SK-N-SH (cell line): ENCODE measurements around the gene LIN7A. TPM values are rescaled to one million over a fixed set of nuclear protein-coding genes. Genes with fewer than 3 reads are reported as not detected.

ENCODE experiments used
- CTCF ChIA-PET: fragments of 300-600, 350-600 bp; formaldehyde crosslinking; extraction: SDS; loops from one replicate; lab custom pipeline; 2021; lab: Yijun Ruan, JAX
- POLR2A ChIA-PET: fragments of 350-600 bp; sonication (Branson Sonifier 250); formaldehyde crosslinking; extraction: SDS; loops from one replicate; lab custom pipeline; 2020; ENCODE audit warnings: antibody characterized with exemption, inconsistent platforms; lab: Yijun Ruan, JAX
- DNase-seq: peaks from one replicate; pipeline ENCODE4 v3.0.0; 2012
- H2AFZ ChIP-seq: fragments of 200-600 bp; sonication (generic); 2 replicates; pipeline ENCODE4 v1.8.1; 2016; ENCODE audit warnings: antibody characterized with exemption, mild to moderate bottlenecking, low read depth
- H3F3A ChIP-seq: fragments of 200-600 bp; sonication (generic); replicated peaks from 2 replicates; pipeline ENCODE3; 2016; ENCODE audit warnings: antibody characterized with exemption, mild to moderate bottlenecking; ENCODE audit not compliant: insufficient read depth
- H3K27ac ChIP-seq, 2 experiments: fragments of 200-500 bp in 1 of 2; fragments of 200-600 bp in 1 of 2; sonication (Bioruptor generic) in 1 of 2; sonication (generic), shearing (Covaris generic) in 1 of 2; 2 replicates each; pipeline versions ENCODE4 v1.5.1 to v1.6.1; 2014 to 2016; ENCODE audit warnings: low read depth in 2 of 2, inconsistent platforms in 1 of 2, low read length in 1 of 2, mild to moderate bottlenecking in 1 of 2, mixed read lengths in 1 of 2
- H3K27me3 ChIP-seq: fragments of 200-600 bp; sonication (generic), shearing (Covaris generic); 2 replicates; pipeline ENCODE4 v1.6.1; 2016; ENCODE audit warnings: mixed run types; ENCODE audit not compliant: insufficient read depth
- H3K36me3 ChIP-seq, 2 experiments: fragments of 200-500 bp in 1 of 2; fragments of 200-600 bp in 1 of 2; sonication (Bioruptor generic) in 1 of 2; sonication (generic) in 1 of 2; replicated peaks in 1 of 2; 2 replicates each; pipeline versions ENCODE3 to v1.5.1; 2014 to 2016; ENCODE audit warnings: low read length in 1 of 2, mild to moderate bottlenecking in 1 of 2; ENCODE audit not compliant: insufficient read depth in 2 of 2, control insufficient read depth in 1 of 2
- H3K4me1 ChIP-seq, 2 experiments: fragments of 200-500 bp in 1 of 2; fragments of 200-600 bp in 1 of 2; sonication (Bioruptor generic) in 1 of 2; sonication (generic), shearing (Covaris generic) in 1 of 2; 2 replicates each; pipeline versions ENCODE4 v1.5.1 to v1.6.1; 2014 to 2016; ENCODE audit warnings: low read depth in 1 of 2, low read length in 1 of 2, mixed run types in 1 of 2; ENCODE audit not compliant: insufficient read depth in 2 of 2, control insufficient read depth in 1 of 2
- H3K4me2 ChIP-seq: fragments of 200-600 bp; sonication (generic), shearing (Covaris generic); 2 replicates; pipeline ENCODE4 v1.6.1; 2017; ENCODE audit warnings: mixed run types
- H3K4me3 ChIP-seq, 2 experiments: fragments of 200-500 bp in 1 of 2; fragments of 200-600 bp in 1 of 2; sonication (Bioruptor generic) in 1 of 2; sonication (generic), shearing (Covaris generic) in 1 of 2; 2 replicates each; pipeline versions ENCODE4 v1.5.1 to v1.8.1; 2014 to 2016; ENCODE audit warnings: low read depth in 2 of 2, inconsistent platforms in 1 of 2, low read length in 1 of 2, mild to moderate bottlenecking in 1 of 2, mixed read lengths in 1 of 2, moderate library complexity in 1 of 2
- H3K79me2 ChIP-seq: fragments of 200-600 bp; sonication (generic); 2 replicates; pipeline ENCODE4 v1.8.1; 2017; ENCODE audit warnings: mild to moderate bottlenecking; ENCODE audit not compliant: insufficient read depth
- H3K9ac ChIP-seq: fragments of 200-600 bp; sonication (generic); 2 replicates; pipeline ENCODE4 v1.6.1; 2017; ENCODE audit warnings: mixed run types
- H3K9me2 ChIP-seq: fragments of 200-600 bp; sonication (generic); 2 replicates; pipeline ENCODE4 v1.6.1; 2017; ENCODE audit warnings: mixed run types
- H3K9me3 ChIP-seq: fragments of 200-600 bp; sonication (generic); 2 replicates; pipeline ENCODE4 v1.6.1; 2017; ENCODE audit warnings: mixed run types, mild to moderate bottlenecking, moderate library complexity
- H4K20me1 ChIP-seq: fragments of 200-600 bp; sonication (generic); 2 replicates; pipeline ENCODE4 v1.6.1; 2017; ENCODE audit warnings: mild to moderate bottlenecking, mixed run types; ENCODE audit not compliant: insufficient read depth
- CHD2 ChIP-seq: fragments of 150-350 bp; IDR thresholded peaks from 2 replicates; pipeline ENCODE4 v1.6.1; 2018; ENCODE audit warnings: low read length; ENCODE audit not compliant: partially characterized antibody
- ELF1 ChIP-seq: IDR thresholded peaks from 2 replicates; pipeline ENCODE4 v1.4.0; 2012
- EZH2phosphoT487 ChIP-seq: fragments of 200-600 bp; sonication (generic); IDR thresholded peaks from 2 replicates; pipeline ENCODE4 v1.6.1; 2017; ENCODE audit warnings: low read depth, mixed run types, mild to moderate bottlenecking, antibody characterized with exemption, moderate library complexity, borderline replicate concordance
- FOXJ3 ChIP-seq: sonication (generic); formaldehyde crosslinking; IDR thresholded peaks from 2 replicates; pipeline ENCODE4 v1.5.1; 2020; ENCODE audit warnings: mild to moderate bottlenecking, missing genetic modification reagents
- FOXM1 ChIP-seq: IDR thresholded peaks from 2 replicates; pipeline ENCODE4 v1.4.0; 2012; ENCODE audit warnings: low read depth, mild to moderate bottlenecking
- GABPA ChIP-seq: IDR thresholded peaks from 2 replicates; pipeline ENCODE4 v1.4.0; 2012; ENCODE audit warnings: low read depth, mild to moderate bottlenecking
- JUND ChIP-seq: IDR thresholded peaks from 2 replicates; pipeline ENCODE4 v1.4.0; 2012
- MXI1 ChIP-seq: IDR thresholded peaks from 2 replicates; pipeline ENCODE4 v1.6.1; 2012; ENCODE audit warnings: mild to moderate bottlenecking, low read depth, low read length, improper control_type of control experiment
- NFIC ChIP-seq: IDR thresholded peaks from 2 replicates; pipeline ENCODE4 v1.4.0; 2012; ENCODE audit warnings: borderline replicate concordance
- RCOR1 ChIP-seq: fragments of 150-350 bp; IDR thresholded peaks from 2 replicates; pipeline ENCODE4 v1.6.1; 2017; ENCODE audit warnings: antibody characterized with exemption, low read length
- RFX5 ChIP-seq: IDR thresholded peaks from 2 replicates; pipeline ENCODE4 v1.6.1; 2012; ENCODE audit warnings: mild to moderate bottlenecking, improper control_type of control experiment, low read length
- SMC3 ChIP-seq: IDR thresholded peaks from 2 replicates; pipeline ENCODE4 v1.6.1; 2012; ENCODE audit warnings: low read depth, low read length, improper control_type of control experiment
- TCF12 ChIP-seq: IDR thresholded peaks from 2 replicates; pipeline ENCODE4 v1.4.0; 2012
- TEAD4 ChIP-seq: IDR thresholded peaks from 2 replicates; pipeline ENCODE4 v1.4.0; 2012; ENCODE audit warnings: mild to moderate bottlenecking, borderline replicate concordance; ENCODE audit not compliant: insufficient read depth
- YY1 ChIP-seq: IDR thresholded peaks from 2 replicates; pipeline ENCODE4 v1.4.0; 2012; ENCODE audit warnings: low read depth, mild to moderate bottlenecking
- WGBS: methylation state at CpG from one replicate; pipeline ENCODE4 v1.1.6; 2017; ENCODE audit warnings: low lambda C conversion rate; 5-methylcytosine and 5-hydroxymethylcytosine counted together
- polyA plus RNA-seq, 3 experiments: library from polyadenylated mRNA; depleted of rRNA; stranded (reverse); fragments of >200 nt; gene quantifications; 2 replicates each; pipeline ENCODE4 v1.2.3, GENCODE V29; 2012
- TF ChIP-seq, protein P1 (sequence below): fragments of 150-350 bp; IDR thresholded peaks from 2 replicates; pipeline ENCODE4 v1.6.1; 2017; ENCODE audit warnings: antibody characterized with exemption, low read length, low read depth, borderline replicate concordance
- TF ChIP-seq, protein P2 (sequence below): IDR thresholded peaks from 2 replicates; pipeline ENCODE4 v1.4.0; 2012; ENCODE audit warnings: low read depth, borderline replicate concordance
- TF ChIP-seq, protein P3 (sequence below): IDR thresholded peaks from 2 replicates; pipeline ENCODE4 v1.6.1; 2012; ENCODE audit warnings: mild to moderate bottlenecking, low read depth, low read length, moderate library complexity
- TF ChIP-seq, protein P4 (sequence below): fragments of 200-600 bp; sonication (generic); IDR thresholded peaks from 2 replicates; pipeline ENCODE4 v1.6.1; 2017; ENCODE audit warnings: antibody characterized with exemption, mild to moderate bottlenecking, moderate library complexity

The LIN7A gene
- polyA plus RNA-seq, 1 of the 3 experiments (the other 2 are of a cell fraction) = not detected

DNA sequence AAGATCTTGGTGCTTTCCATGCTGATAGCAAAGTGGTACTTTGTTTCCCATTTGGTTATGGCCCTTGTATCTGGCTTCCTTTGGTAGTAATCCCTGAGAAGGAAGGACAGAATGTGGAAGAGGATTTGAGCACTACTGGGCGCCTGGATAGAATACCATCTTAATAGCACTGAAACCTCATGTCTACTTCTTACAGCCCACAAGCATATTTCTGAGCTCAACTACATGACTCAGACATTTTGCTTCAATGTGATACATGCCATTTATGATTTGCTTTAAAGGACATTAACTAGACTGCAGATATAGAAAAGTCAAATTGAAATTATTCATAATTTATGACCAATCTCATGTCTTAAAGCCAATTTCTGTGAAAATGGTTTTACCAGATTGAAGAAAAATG, 80.4 kb downstream of the LIN7A start:
- ChIA-PET CTCF (no interaction called here), POLR2A (no interaction called here)
- Histone ChIP-seq H2AFZ (no peak overlapping the region), H3K4me3 (no peak overlapping the region), H4K20me1 (no peaks in the 10 kb centered on the region), H3K4me2 (no peak overlapping the region), H3K27me3 (no peaks in the 10 kb centered on the region; the same call in 1 of the 2 replicates), H3K9me2 (no peaks in the 10 kb centered on the region), H3K36me3 (no peaks in the 10 kb centered on the region), H3F3A (no peaks in the 10 kb centered on the region), H3K79me2 (no peaks in the 10 kb centered on the region), H3K4me1 (peaks cover 0 to 3% of the 10 kb centered on the region in 2 experiments; a peak in 1 of 4 replicates), H3K9ac (no peak overlapping the region), H3K9me3 (no peaks in the 10 kb centered on the region), H3K27ac (no peak overlapping the region)
- no peak for DNase-seq
- TF ChIP-seq CHD2 (no peak), RFX5 (no peak), ELF1 (no peak), RCOR1 (no peak), JUND (no peak), NFIC (no peak), MXI1 (no peak), YY1 (no peak), SMC3 (no peak), EZH2phosphoT487 (no peak), FOXJ3 (CRISPR knock-in tag) (no peak), GABPA (no peak), TCF12 (no peak), TEAD4 (no peak), FOXM1 (no peak)
- TF ChIP-seq, protein P1, sequence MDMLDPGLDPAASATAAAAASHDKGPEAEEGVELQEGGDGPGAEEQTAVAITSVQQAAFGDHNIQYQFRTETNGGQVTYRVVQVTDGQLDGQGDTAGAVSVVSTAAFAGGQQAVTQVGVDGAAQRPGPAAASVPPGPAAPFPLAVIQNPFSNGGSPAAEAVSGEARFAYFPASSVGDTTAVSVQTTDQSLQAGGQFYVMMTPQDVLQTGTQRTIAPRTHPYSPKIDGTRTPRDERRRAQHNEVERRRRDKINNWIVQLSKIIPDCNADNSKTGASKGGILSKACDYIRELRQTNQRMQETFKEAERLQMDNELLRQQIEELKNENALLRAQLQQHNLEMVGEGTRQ = no peak
- TF ChIP-seq, protein P2, sequence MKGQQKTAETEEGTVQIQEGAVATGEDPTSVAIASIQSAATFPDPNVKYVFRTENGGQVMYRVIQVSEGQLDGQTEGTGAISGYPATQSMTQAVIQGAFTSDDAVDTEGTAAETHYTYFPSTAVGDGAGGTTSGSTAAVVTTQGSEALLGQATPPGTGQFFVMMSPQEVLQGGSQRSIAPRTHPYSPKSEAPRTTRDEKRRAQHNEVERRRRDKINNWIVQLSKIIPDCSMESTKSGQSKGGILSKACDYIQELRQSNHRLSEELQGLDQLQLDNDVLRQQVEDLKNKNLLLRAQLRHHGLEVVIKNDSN = no peak
- TF ChIP-seq, protein P3, sequence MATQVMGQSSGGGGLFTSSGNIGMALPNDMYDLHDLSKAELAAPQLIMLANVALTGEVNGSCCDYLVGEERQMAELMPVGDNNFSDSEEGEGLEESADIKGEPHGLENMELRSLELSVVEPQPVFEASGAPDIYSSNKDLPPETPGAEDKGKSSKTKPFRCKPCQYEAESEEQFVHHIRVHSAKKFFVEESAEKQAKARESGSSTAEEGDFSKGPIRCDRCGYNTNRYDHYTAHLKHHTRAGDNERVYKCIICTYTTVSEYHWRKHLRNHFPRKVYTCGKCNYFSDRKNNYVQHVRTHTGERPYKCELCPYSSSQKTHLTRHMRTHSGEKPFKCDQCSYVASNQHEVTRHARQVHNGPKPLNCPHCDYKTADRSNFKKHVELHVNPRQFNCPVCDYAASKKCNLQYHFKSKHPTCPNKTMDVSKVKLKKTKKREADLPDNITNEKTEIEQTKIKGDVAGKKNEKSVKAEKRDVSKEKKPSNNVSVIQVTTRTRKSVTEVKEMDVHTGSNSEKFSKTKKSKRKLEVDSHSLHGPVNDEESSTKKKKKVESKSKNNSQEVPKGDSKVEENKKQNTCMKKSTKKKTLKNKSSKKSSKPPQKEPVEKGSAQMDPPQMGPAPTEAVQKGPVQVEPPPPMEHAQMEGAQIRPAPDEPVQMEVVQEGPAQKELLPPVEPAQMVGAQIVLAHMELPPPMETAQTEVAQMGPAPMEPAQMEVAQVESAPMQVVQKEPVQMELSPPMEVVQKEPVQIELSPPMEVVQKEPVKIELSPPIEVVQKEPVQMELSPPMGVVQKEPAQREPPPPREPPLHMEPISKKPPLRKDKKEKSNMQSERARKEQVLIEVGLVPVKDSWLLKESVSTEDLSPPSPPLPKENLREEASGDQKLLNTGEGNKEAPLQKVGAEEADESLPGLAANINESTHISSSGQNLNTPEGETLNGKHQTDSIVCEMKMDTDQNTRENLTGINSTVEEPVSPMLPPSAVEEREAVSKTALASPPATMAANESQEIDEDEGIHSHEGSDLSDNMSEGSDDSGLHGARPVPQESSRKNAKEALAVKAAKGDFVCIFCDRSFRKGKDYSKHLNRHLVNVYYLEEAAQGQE = no peak
- TF ChIP-seq, protein P4, sequence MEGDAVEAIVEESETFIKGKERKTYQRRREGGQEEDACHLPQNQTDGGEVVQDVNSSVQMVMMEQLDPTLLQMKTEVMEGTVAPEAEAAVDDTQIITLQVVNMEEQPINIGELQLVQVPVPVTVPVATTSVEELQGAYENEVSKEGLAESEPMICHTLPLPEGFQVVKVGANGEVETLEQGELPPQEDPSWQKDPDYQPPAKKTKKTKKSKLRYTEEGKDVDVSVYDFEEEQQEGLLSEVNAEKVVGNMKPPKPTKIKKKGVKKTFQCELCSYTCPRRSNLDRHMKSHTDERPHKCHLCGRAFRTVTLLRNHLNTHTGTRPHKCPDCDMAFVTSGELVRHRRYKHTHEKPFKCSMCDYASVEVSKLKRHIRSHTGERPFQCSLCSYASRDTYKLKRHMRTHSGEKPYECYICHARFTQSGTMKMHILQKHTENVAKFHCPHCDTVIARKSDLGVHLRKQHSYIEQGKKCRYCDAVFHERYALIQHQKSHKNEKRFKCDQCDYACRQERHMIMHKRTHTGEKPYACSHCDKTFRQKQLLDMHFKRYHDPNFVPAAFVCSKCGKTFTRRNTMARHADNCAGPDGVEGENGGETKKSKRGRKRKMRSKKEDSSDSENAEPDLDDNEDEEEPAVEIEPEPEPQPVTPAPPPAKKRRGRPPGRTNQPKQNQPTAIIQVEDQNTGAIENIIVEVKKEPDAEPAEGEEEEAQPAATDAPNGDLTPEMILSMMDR = no peak
- 7% methylated on average over 1 of the region's 1 CpG for WGBS
